Type B pancreatic cell (in vitro differentiated cells): ENCODE results near the gene PCNT. TPM values are rescaled to one million over a fixed set of nuclear protein-coding genes. Genes with fewer than 3 reads are reported as not detected.

ENCODE experiments used
- DNase-seq: peaks from one replicate; pipeline ENCODE4 v3.0.0; 2021; ENCODE audit warnings: mixed read lengths; ENCODE audit not compliant: unreplicated experiment; ENCODE audit errors: extremely low spot score
- H3K27ac Mint-ChIP-seq: 2 replicates; pipeline ENCODE4 v1.8.0; 2021; ENCODE audit warnings: mild to moderate bottlenecking, mixed read lengths
- H3K27me3 Mint-ChIP-seq: 2 replicates; pipeline ENCODE4 v1.8.0; 2021; ENCODE audit warnings: mixed read lengths
- H3K36me3 Mint-ChIP-seq: 2 replicates; pipeline ENCODE4 v1.8.0; 2021; ENCODE audit warnings: mixed read lengths
- H3K4me1 Mint-ChIP-seq: one replicate; pipeline ENCODE4 v1.8.0; 2021; ENCODE audit warnings: mixed read lengths; ENCODE audit not compliant: unreplicated experiment
- H3K4me3 Mint-ChIP-seq: 2 replicates; pipeline ENCODE4 v1.8.0; 2021; ENCODE audit warnings: mild to moderate bottlenecking, mixed read lengths
- H3K9me3 Mint-ChIP-seq: 2 replicates; pipeline ENCODE4 v1.8.0; 2021; ENCODE audit warnings: mixed read lengths
- total RNA-seq: library from RNA; stranded (reverse); gene quantifications from 2 replicates; pipeline ENCODE4 v1.2.1, GENCODE V29; 2021; ENCODE audit warnings: low replicate concordance
- TF ChIP-seq, protein P1 (sequence below): fragments of 200-600 bp; sonication (generic); conservative IDR thresholded peaks from 2 replicates; pipeline ENCODE4 v1.5.0; 2021; ENCODE audit warnings: antibody characterized with exemption, mild to moderate bottlenecking

The PCNT gene
- total RNA-seq, 1 donor from 2014 or later, result 50.3 TPM

DNA sequence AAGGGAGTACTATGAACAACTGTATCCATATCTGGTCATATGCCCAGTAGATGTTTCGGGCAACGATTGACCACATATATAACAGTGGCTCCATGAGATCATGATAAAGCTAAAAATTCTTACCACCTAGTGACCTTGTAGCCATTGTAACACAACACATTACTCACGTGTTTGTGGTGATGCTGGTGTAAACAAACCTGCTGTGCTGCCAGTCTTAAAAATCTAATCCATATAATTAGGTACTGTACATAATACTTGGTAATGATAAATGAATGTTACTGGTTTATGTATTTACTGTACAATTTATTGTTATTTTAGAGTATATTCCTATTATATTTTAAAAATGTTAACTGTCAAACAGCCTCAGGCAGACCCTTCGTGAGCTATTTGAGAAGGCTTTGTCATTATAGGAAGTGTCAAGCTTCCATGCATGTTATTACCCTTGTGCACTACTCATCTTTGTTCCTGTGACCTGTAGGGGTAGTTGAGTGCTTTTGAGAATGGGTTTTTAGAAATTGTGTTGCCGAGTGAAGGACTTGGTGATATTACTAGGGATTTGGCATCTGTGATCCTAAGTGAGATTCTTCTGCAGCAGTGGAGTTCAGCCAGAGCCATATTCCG, 158.4 kb downstream of the PCNT start:
- Mint-ChIP-seq H3K36me3 (peaks cover 34% of the 10 kb centered on the region), H3K9me3 (no peaks in the 10 kb centered on the region)
- TF ChIP-seq, protein P1, sequence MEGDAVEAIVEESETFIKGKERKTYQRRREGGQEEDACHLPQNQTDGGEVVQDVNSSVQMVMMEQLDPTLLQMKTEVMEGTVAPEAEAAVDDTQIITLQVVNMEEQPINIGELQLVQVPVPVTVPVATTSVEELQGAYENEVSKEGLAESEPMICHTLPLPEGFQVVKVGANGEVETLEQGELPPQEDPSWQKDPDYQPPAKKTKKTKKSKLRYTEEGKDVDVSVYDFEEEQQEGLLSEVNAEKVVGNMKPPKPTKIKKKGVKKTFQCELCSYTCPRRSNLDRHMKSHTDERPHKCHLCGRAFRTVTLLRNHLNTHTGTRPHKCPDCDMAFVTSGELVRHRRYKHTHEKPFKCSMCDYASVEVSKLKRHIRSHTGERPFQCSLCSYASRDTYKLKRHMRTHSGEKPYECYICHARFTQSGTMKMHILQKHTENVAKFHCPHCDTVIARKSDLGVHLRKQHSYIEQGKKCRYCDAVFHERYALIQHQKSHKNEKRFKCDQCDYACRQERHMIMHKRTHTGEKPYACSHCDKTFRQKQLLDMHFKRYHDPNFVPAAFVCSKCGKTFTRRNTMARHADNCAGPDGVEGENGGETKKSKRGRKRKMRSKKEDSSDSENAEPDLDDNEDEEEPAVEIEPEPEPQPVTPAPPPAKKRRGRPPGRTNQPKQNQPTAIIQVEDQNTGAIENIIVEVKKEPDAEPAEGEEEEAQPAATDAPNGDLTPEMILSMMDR, result no peak

GRCh38 chr21:46482846-46483231, 158.9 kb downstream of the PCNT start:
- TF ChIP-seq, protein P1, result no peak
- Mint-ChIP-seq H3K27ac (no peak overlapping the region), H3K27me3 (no peaks in the 10 kb centered on the region), H3K4me1 (peaks cover 13% of the 10 kb centered on the region), H3K9me3 (no peaks in the 10 kb centered on the region), H3K36me3 (peaks cover 31% of the 10 kb centered on the region), H3K4me3 (no peak overlapping the region)
- no peak for DNase-seq

More for the DNA sequence above, 158.4 kb downstream of the PCNT start:
- no peak overlapping the region for H3K27ac Mint-ChIP-seq
- no peaks in the 10 kb centered on the region for H3K27me3 Mint-ChIP-seq
- peaks cover 13% of the 10 kb centered on the region for H3K4me1 Mint-ChIP-seq
- no peak for DNase-seq
- H3K4me3 Mint-ChIP-seq, result no peak overlapping the region

- H3K27me3 Mint-ChIP-seq, result no peaks in the 10 kb centered on the region
- no peaks in the 10 kb centered on the region for H3K9me3 Mint-ChIP-seq
- peaks cover 28% of the 10 kb centered on the region for H3K36me3 Mint-ChIP-seq
- H3K27ac Mint-ChIP-seq, result no peak overlapping the region
- no peak for DNase-seq
- peaks cover 13% of the 10 kb centered on the region for H3K4me1 Mint-ChIP-seq
- TF ChIP-seq, protein P1, result no peak
- H3K4me3 Mint-ChIP-seq, result no peak overlapping the region
Measured at GRCh38 chr21:46483300-46484295, 159.6 kb downstream of the PCNT start.

DNA sequence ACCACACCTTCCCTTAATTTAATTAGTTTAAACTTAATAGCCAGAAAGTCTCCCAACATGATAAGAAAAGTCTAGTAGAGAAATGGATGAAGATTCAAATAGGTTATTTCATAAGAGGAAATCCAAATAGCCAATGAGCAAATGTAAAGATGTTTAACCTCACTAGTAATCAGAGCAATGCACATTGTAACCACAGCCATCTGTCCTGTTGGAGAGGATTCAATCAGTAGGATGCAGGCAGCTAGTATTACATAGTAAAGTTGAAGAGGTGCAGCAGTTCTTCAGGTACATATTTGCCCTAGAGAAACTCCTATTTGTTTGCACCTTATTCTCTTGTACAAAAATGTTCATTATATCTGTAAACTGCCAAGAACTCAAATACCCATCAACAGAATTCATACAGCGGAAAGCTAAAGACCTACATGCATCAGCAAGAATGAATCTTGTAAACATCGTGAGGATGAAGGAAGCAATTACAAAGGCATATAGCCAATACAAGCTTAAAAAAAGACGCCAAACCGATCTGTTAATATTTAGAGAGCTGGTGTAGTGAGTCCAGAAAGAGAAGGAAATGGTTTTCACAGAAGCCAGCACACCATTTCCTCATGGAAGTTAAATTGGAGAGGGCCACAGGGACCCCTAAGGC, 162.6 kb downstream of the PCNT start:
- TF ChIP-seq, protein P1, result no peak
- Mint-ChIP-seq H3K27me3 (no peaks in the 10 kb centered on the region), H3K4me3 (no peak overlapping the region), H3K36me3 (peaks cover 16% of the 10 kb centered on the region), H3K9me3 (no peaks in the 10 kb centered on the region), H3K27ac (no peak overlapping the region), H3K4me1 (peaks cover 13% of the 10 kb centered on the region)
- DNase-seq, result no peak

GRCh38 chr21:46489162-46489663, 165.3 kb downstream of the PCNT start:
- no peak overlapping the region for H3K4me3 Mint-ChIP-seq

More at GRCh38 chr21:46489162-46489663, 165.3 kb downstream of the PCNT start:
- DNase-seq, result no peak
- no peaks in the 10 kb centered on the region for H3K9me3 Mint-ChIP-seq
- TF ChIP-seq, protein P1, result no peak
- no peaks in the 10 kb centered on the region for H3K27me3 Mint-ChIP-seq
- peaks cover 31% of the 10 kb centered on the region for H3K36me3 Mint-ChIP-seq
- H3K4me1 Mint-ChIP-seq, result peaks cover 13% of the 10 kb centered on the region
- no peak overlapping the region for H3K27ac Mint-ChIP-seq
